ENCODE data around the gene DCAF5. TPM values are rescaled to one million over a fixed set of nuclear protein-coding genes. Genes with fewer than 3 reads are reported as not detected.
A peak's percentile ranks its signal among the peaks of the same experiment; 100 is the strongest.

Gene DCAF5
- total RNA-seq, 6 donors from 2014 or later, result 37.7 to 78.6 (median 49.0) TPM

- ATAC-seq (ENCODE audit: low FRiP score in 2 of 2) (peak in 1 of 2 donors; percentile 58), DNase-seq (no peak)
- TF ChIP-seq CTCF (IDR thresholded peaks at IDR 0.05), result no peak
- no peak for TF ChIP-seq EP300 (IDR thresholded peaks at IDR 0.05)
- TF ChIP-seq POLR2AphosphoS5 (IDR thresholded peaks at IDR 0.05), result no peak
- no peak for TF ChIP-seq POLR2A (IDR thresholded peaks at IDR 0.05)
- WGBS, 2 donors, result 50 to 65% methylated on average over 2 of the region's 2 CpGs
- no peaks in the 10 kb centered on the region for H3K9me3 ChIP-seq
- no peak overlapping the region for H3K4me3 ChIP-seq
- no peaks in the 10 kb centered on the region for H3K27me3 ChIP-seq
- H3K36me3 ChIP-seq, result peaks cover 0 to 10% (median 0%) of the 10 kb centered on the region in 4 donors
- peaks cover 29 to 44% (median 36%) of the 10 kb centered on the region in 4 donors for H3K4me1 ChIP-seq
- peak overlapping the region in 2 of 4 donors; percentile 38 to 54 for H3K27ac ChIP-seq
Measured at GRCh38 chr14:69137843-69138535, 14.9 kb downstream of the DCAF5 start.

- 68 to 83% methylated on average over 1 of the region's 1 CpG for WGBS, 2 donors
- no peak overlapping the region for H3K4me3 ChIP-seq
- ATAC-seq (ENCODE audit: low FRiP score in 2 of 2) (no peak), DNase-seq (no peak)
- no peak overlapping the region for H3K27ac ChIP-seq
- no peak for TF ChIP-seq POLR2AphosphoS5 (IDR thresholded peaks at IDR 0.05)
- TF ChIP-seq EP300 (IDR thresholded peaks at IDR 0.05), result no peak
- no peak for TF ChIP-seq POLR2A (IDR thresholded peaks at IDR 0.05)
- TF ChIP-seq CTCF (IDR thresholded peaks at IDR 0.05), result no peak
- H3K27me3 ChIP-seq, result no peaks in the 10 kb centered on the region
- H3K36me3 ChIP-seq, result peaks cover 0 to 10% (median 0%) of the 10 kb centered on the region in 4 donors
- no peaks in the 10 kb centered on the region for H3K9me3 ChIP-seq
- H3K4me1 ChIP-seq, result peaks cover 35 to 47% (median 42%) of the 10 kb centered on the region in 4 donors
Measured at GRCh38 chr14:69137416-69137815, 15.5 kb downstream of the DCAF5 start.

- DNase-seq (no peak), ATAC-seq (ENCODE audit: low FRiP score in 2 of 2) (no peak)
- Histone ChIP-seq H3K27me3 (no peaks in the 10 kb centered on the region), H3K4me3 (no peak overlapping the region), H3K27ac (no peak overlapping the region), H3K36me3 (peaks cover 0 to 10% (median 0%) of the 10 kb centered on the region in 4 donors), H3K4me1 (peaks cover 40 to 53% (median 50%) of the 10 kb centered on the region in 4 donors), H3K9me3 (no peaks in the 10 kb centered on the region)
- WGBS, 2 donors, result 86 to 88% methylated on average over 4 of the region's 4 CpGs
- no peak for TF ChIP-seq CTCF (IDR thresholded peaks at IDR 0.05)
- no peak for TF ChIP-seq POLR2A (IDR thresholded peaks at IDR 0.05)
- TF ChIP-seq POLR2AphosphoS5 (IDR thresholded peaks at IDR 0.05), result no peak
- TF ChIP-seq EP300 (IDR thresholded peaks at IDR 0.05), result no peak
Measured at GRCh38 chr14:69135133-69135532, 17.8 kb downstream of the DCAF5 start.

- 29 to 41% methylated on average over 2 to 3 of the region's 3 CpGs for WGBS, 2 donors
Measured at GRCh38 chr14:69133206-69134125, 19.5 kb downstream of the DCAF5 start.

More at GRCh38 chr14:69133206-69134125, 19.5 kb downstream of the DCAF5 start:
- peak in 1 of 2 donors; percentile 39 for DNase-seq
- Histone ChIP-seq H3K27me3 (no peaks in the 10 kb centered on the region), H3K4me1 (peaks cover 49 to 61% (median 58%) of the 10 kb centered on the region in 4 donors), H3K4me3 (no peak overlapping the region), H3K9me3 (no peaks in the 10 kb centered on the region), H3K36me3 (no peaks in the 10 kb centered on the region), H3K27ac (peak overlapping the region in 1 of 4 donors; percentile 14)
- TF ChIP-seq POLR2AphosphoS5 (IDR thresholded peaks at IDR 0.05) (no peak), POLR2A (IDR thresholded peaks at IDR 0.05) (no peak), CTCF (IDR thresholded peaks at IDR 0.05) (no peak), EP300 (IDR thresholded peaks at IDR 0.05) (no peak)
- ATAC-seq (ENCODE audit: low FRiP score in 2 of 2), result peak in 1 of 2 donors; percentile 59
